ENCODE data around the gene KLHL7.
A peak's percentile ranks its signal among the peaks of the same experiment; 100 is the strongest.

KLHL7 gene

DNA sequence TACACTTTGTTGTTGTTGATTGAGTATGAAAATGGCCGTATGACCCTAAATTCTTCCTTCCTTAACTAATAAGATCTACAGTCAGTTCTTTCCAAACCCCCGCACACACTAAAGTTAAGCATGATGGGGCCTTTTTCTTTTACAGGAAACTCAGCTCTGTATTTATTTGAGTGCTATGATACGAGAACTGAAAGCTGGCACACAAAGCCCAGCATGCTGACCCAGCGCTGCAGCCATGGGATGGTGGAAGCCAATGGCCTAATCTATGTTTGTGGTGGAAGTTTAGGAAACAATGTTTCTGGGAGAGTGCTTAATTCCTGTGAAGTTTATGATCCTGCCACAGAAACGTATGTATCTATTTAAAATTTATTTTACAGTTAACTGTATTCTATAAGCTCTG is 62.1 kb downstream of the KLHL7 start:
- Histone ChIP-seq H3K4me3 (ENCODE audit: low read depth, low read length) (no peak overlapping the region), H3K27ac (no peak overlapping the region), H3K9me3 (ENCODE audit: severe bottlenecking) (no peaks in the 10 kb centered on the region), H3K36me3 (peaks cover 2% of the 10 kb centered on the region; the same call in 1 of the 2 replicates), H3K27me3 (ENCODE audit: insufficient read depth, low read depth, severe bottlenecking) (no peaks in the 10 kb centered on the region)
- no peak for DNase-seq
- TF ChIP-seq, protein P1, sequence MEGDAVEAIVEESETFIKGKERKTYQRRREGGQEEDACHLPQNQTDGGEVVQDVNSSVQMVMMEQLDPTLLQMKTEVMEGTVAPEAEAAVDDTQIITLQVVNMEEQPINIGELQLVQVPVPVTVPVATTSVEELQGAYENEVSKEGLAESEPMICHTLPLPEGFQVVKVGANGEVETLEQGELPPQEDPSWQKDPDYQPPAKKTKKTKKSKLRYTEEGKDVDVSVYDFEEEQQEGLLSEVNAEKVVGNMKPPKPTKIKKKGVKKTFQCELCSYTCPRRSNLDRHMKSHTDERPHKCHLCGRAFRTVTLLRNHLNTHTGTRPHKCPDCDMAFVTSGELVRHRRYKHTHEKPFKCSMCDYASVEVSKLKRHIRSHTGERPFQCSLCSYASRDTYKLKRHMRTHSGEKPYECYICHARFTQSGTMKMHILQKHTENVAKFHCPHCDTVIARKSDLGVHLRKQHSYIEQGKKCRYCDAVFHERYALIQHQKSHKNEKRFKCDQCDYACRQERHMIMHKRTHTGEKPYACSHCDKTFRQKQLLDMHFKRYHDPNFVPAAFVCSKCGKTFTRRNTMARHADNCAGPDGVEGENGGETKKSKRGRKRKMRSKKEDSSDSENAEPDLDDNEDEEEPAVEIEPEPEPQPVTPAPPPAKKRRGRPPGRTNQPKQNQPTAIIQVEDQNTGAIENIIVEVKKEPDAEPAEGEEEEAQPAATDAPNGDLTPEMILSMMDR (IDR thresholded peaks at IDR 0.05; ENCODE audit: low read depth, low read length) = no peak

DNA sequence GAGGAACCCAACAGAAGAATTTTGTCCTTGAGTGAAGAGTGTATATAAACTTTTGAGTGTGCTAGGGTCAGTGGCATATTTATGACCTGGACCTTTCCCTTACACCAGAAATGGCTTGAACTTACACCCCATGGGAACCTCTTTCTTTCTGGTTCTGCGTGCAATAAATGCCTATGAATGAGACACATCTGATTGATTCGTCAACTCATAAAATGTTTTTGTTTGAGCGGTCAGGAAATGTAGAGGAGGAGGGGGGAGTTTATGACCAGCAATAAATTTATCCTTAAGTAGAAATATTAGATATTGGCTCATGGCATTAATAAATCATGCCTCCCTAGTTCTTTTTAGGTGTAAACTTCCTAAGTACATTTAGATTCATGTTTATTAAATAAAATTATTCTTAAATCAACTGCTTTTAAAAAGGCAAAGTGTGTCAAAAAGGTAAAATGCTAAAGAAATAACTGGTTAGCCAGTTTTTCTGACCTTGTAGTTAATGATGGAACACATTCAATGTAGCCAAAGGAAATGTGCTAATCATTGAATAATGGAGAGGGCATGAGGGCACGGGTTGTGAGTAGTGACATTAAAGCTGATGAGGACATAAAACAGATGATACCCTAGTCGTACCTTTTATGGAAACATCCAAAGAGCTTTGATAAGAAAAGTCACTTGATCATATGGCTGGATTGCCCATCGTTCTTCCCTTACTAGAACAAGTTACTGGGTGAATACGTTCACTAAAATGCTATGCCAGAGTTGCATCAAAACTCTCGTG is 62.7 kb downstream of the KLHL7 start:
- Histone ChIP-seq H3K27me3 (ENCODE audit: insufficient read depth, low read depth, severe bottlenecking) (no peaks in the 10 kb centered on the region), H3K36me3 (peaks cover 4% of the 10 kb centered on the region; the same call in 1 of the 2 replicates), H3K27ac (no peak overlapping the region), H3K4me3 (ENCODE audit: low read depth, low read length) (no peak overlapping the region), H3K9me3 (ENCODE audit: severe bottlenecking) (no peaks in the 10 kb centered on the region)
- no peak for DNase-seq
- TF ChIP-seq, protein P1 (IDR thresholded peaks at IDR 0.05; ENCODE audit: low read depth, low read length) = no peak

DNA sequence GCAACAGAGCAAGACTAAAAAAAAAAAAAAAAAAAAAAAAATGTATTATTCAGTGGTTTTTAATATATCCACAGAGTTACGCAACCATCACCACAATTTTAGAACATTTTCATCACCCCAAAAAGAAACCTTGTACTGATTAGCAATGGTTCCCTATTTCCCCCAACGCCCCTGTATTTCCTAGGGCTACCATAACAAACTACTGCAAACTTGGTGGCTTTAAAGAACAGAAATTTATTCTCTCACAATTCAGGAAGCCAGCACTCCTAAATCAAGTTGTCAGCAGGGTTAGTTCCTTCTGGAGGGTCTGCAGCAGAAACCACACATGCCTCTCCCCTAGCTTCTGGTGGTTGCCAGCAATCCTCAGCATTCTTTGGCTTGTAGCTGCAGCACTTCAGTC is 70.4 kb downstream of the KLHL7 start:
- TF ChIP-seq, protein P1 (IDR thresholded peaks at IDR 0.05; ENCODE audit: low read depth, low read length) = no peak

DNA sequence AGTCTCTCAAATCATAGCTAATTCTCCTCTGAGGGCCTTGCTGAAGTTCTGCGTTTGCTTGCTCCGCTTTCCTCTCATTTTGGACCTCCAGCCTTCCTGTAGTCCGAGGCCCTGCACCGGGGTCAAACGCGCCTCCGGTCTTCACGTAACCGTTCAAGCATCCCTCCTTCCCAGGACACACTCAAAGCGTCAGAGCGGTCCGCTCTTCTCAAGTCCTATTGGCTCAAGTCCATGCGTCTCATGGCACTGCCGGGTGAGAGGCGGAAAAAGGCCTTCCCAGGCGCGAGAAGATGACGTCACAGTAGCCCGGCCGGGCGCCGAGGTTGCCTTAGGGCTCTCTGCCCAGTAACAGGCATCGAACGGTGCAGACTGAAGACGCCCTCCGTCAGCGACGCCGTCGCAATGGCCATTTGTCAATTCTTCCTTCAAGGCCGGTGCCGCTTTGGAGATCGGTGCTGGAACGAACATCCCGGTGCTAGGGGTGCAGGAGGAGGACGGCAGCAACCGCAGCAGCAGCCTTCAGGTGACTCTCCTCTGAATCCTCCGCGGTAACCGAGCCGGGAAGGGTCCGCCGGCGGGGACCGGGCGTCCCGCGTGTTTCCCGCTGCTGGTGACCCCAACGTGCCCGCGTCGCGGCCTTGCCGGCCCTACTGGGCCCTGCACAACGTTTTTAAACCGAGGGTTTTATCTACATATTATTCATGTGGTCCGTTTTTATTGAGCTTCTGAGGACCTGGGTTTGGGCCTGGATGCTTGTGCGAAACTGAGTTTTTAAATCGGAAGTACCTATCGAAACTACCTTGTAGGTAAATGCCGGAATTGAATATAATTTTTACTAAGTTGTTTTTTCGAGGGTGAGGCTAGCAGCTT is 76.3 kb downstream of the KLHL7 start, which contains the start of gene NUP42:
NUP42 (plus strand) TSS at position 365 of the 870 bp plus-strand sequence; CDS start at position 403, 38 bp downstream.
- Histone ChIP-seq H3K9me3 (ENCODE audit: severe bottlenecking) (no peaks in the 10 kb centered on the region), H3K4me3 (ENCODE audit: low read depth, low read length) (peak within 1 kb of the TSS; percentile 99), H3K27me3 (ENCODE audit: insufficient read depth, low read depth, severe bottlenecking) (no peaks in the 10 kb centered on the region), H3K36me3 (peaks cover 32% of the 10 kb centered on the region), H3K27ac (peak within 1 kb of the TSS; percentile 94)
- DNase-seq = peak; percentile 98
- TF ChIP-seq, protein P1 (IDR thresholded peaks at IDR 0.05; ENCODE audit: low read depth, low read length) = no peak

More for the DNA sequence above, 70.4 kb downstream of the KLHL7 start:
- peaks cover 4% of the 10 kb centered on the region; the same call in 1 of the 2 replicates for H3K36me3 ChIP-seq
- H3K9me3 ChIP-seq (ENCODE audit: severe bottlenecking) = no peaks in the 10 kb centered on the region
- no peaks in the 10 kb centered on the region for H3K27me3 ChIP-seq (ENCODE audit: insufficient read depth, low read depth, severe bottlenecking)
- no peak overlapping the region for H3K4me3 ChIP-seq (ENCODE audit: low read depth, low read length)
- H3K27ac ChIP-seq = no peak overlapping the region
- DNase-seq = no peak

DNA sequence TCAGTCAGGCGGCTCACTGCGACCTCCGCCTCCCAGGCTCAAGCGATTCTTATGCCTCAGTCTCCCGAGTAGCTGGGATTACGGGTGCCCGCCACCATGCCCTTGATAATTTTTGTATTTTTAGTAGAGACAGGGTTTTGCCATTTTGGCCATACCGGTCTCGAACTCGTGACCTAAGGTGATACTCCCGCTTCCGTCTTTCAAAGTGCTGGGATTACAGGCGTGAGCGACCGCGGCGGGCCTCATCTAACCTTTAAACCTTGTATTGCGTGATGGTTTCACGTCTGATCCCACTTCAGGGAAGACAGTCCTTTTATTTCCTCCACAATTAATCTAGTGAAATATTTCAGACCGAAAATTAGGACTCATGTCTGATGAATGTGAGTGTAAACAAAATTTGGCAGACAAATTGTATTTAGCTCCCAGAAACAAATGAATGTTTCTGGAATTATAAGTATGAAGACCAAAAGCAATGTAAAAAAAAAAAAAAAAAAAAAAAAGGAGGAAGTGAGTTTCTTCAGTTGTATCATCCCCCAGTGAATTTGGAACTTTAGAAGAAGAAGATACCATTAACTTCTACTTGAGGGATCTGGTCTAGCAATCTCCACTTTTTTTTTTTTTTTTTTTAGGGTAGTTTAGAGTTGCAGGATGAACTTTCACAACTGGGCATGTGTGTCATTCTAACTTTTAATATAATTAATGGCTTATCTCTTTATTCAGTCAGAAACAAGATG is 77.9 kb downstream of the KLHL7 start:
- no peak for DNase-seq
- H3K4me3 ChIP-seq (ENCODE audit: low read depth, low read length) = peak overlapping the region; percentile 99; the same call in 1 of the 2 replicates
- no peaks in the 10 kb centered on the region for H3K27me3 ChIP-seq (ENCODE audit: insufficient read depth, low read depth, severe bottlenecking)
- no peaks in the 10 kb centered on the region for H3K9me3 ChIP-seq (ENCODE audit: severe bottlenecking)
- TF ChIP-seq, protein P1 (IDR thresholded peaks at IDR 0.05; ENCODE audit: low read depth, low read length) = no peak
- no peak overlapping the region for H3K27ac ChIP-seq
- H3K36me3 ChIP-seq = peaks cover 43% of the 10 kb centered on the region

Measured in WERI-Rb-1 (cell line).